H1 (cell line): Measurements from ENCODE around the gene RNF220. TPM values are rescaled to one million over a fixed set of nuclear protein-coding genes. Genes with fewer than 3 reads are reported as not detected.

Experiments used
- CEBPB ChIP-seq: IDR thresholded peaks from 2 replicates; pipeline ENCODE4 v1.6.1; 2012; ENCODE audit warnings: low read depth, low read length
- NANOG ChIP-seq: IDR thresholded peaks from 2 replicates; pipeline ENCODE4 v1.6.1; 2011; ENCODE audit warnings: low read length, low read depth, mild to moderate bottlenecking, inconsistent platforms; ENCODE audit not compliant: insufficient read depth, poor library complexity, severe bottlenecking
- RXRA ChIP-seq: IDR thresholded peaks from 2 replicates; pipeline ENCODE4 v1.6.1; 2011; ENCODE audit warnings: low read depth, mild to moderate bottlenecking, low read length, moderate library complexity; ENCODE audit not compliant: insufficient read depth
- SIRT6 ChIP-seq: IDR thresholded peaks from one replicate; pipeline ENCODE4 v1.7.1; 2012; ENCODE audit warnings: low read length, inconsistent platforms
- polyA plus RNA-seq, 7 experiments: library from polyadenylated mRNA; depleted of rRNA in 3 of 7; stranded (reverse) in 5 of 7; unstranded in 2 of 7; fragments of >200 nt in 5 of 7; fragments of 200-250 nt in 2 of 7; gene quantifications; 1 replicate in 5 of 7; 2 replicates in 1 of 7; 4 replicates in 1 of 7; pipeline versions ENCODE4 v1.2.1 to v1.2.3, GENCODE V29; 2011 to 2013; ENCODE audit warnings: missing spikeins in 2 of 7, mixed read lengths in 2 of 7
- total RNA-seq: library from RNA; stranded (reverse); fragmentation: NEBNext Ultra II Directional; extraction: Animal tissue kit (Norgen Biotek cat#: 25700); gene quantifications from 2 replicates; pipeline ENCODE4 v1.2.1, GENCODE V29; 2021

RNF220 gene
- total and polyA plus RNA-seq, 2 of the 8 experiments (the other 6 are each of a cell fraction or from before 2014, with no cell fraction given) = 123 to 160 TPM

DNA sequence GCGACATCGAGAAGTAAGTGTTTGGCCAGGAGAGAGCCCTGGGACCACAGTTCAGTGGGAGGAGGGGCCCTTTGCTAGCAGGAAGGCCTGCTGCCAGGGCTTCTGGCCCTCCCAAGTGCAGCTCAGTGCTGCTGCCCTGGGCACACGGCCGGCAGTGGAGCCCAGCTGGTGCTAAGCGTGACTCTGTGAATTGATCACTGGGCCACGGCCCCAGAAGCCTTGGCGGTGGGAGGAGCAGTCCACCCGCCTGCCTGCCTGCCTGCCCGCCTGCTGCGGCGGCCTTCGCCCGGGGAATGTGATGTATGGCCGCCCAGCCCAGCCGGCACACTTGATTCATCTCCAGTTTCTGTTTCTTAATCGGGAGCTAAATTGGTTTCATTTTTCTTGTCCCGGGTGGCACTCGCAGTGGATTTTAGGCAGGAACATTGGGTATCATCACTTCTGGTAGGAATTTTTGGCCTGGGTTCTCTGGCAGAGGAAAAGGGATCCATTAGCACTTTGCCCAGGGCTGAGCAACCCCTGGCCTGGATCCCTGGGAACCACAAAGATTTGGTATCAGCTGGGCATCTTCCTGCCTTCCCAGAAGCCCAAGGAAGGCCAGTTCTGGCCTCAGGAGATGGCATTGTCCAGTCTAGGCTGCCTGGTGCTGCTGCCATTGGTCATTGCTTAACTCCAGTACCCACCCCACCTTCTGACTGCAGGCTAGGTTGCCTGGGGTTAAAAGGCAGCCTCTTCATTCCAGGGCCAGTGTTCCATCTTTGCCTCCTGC lies 240.6 kb downstream of the RNF220 start (continued):
- TF ChIP-seq CEBPB (no peak), SIRT6 (no peak), RXRA (no peak), NANOG (no peak)
- TF ChIP-seq, all 59 proteins: peak for 0
